Karpas-422 (cell line): Measurements from ENCODE around the gene SV2B. TPM values are rescaled to one million over a fixed set of nuclear protein-coding genes. Genes with fewer than 3 reads are reported as not detected.

Experiments used
- DNase-seq: peaks from one replicate; pipeline ENCODE4 v3.0.0-alpha.2; 2015
- H2AFZ ChIP-seq: fragments of 200-600 bp; sonication (generic); 2 replicates; pipeline ENCODE4 v1.6.1; 2014; ENCODE audit warnings: antibody characterized with exemption, low read length, mixed read lengths
- H3K27ac ChIP-seq: fragments of 200-600 bp; sonication (generic); 2 replicates; pipeline ENCODE4 v1.5.1; 2014; ENCODE audit warnings: mild to moderate bottlenecking, low read length, moderate library complexity
- H3K27me3 ChIP-seq: fragments of 200-600 bp; sonication (generic); 2 replicates; pipeline ENCODE4 v1.6.1; 2014; ENCODE audit warnings: low read length, mixed read lengths
- H3K36me3 ChIP-seq: fragments of 200-600 bp; sonication (generic); 2 replicates; pipeline ENCODE4 v1.6.1; 2014; ENCODE audit warnings: low read length, mixed read lengths; ENCODE audit not compliant: insufficient read depth
- H3K4me1 ChIP-seq: fragments of 200-600 bp; sonication (generic); 2 replicates; pipeline ENCODE4 v1.6.1; 2014; ENCODE audit warnings: mild to moderate bottlenecking, low read length, mixed read lengths
- H3K4me2 ChIP-seq: fragments of 200-600 bp; sonication (generic); 2 replicates; pipeline ENCODE4 v1.6.1; 2014; ENCODE audit warnings: low read length, low read depth, mild to moderate bottlenecking; ENCODE audit not compliant: poor library complexity, severe bottlenecking
- H3K4me3 ChIP-seq: fragments of 200-600 bp; sonication (generic); 2 replicates; pipeline ENCODE4 v1.5.1; 2014; ENCODE audit warnings: mild to moderate bottlenecking, antibody characterized with exemption, low read length, mixed read lengths
- H3K79me2 ChIP-seq: fragments of 200-600 bp; sonication (generic); 2 replicates; pipeline ENCODE4 v1.6.1; 2014; ENCODE audit warnings: mild to moderate bottlenecking, low read length, mixed read lengths
- H3K9ac ChIP-seq: fragments of 200-600 bp; sonication (generic); 2 replicates; pipeline ENCODE4 v1.6.0; 2014; ENCODE audit warnings: low read length
- H3K9me2 ChIP-seq: fragments of 200-600 bp; sonication (generic), shearing (Covaris generic); replicated peaks from 2 replicates; pipeline ENCODE4 v1.6.0; 2014; ENCODE audit warnings: mild to moderate bottlenecking, low read length, moderate library complexity; ENCODE audit not compliant: insufficient read depth
- H3K9me3 ChIP-seq: fragments of 300-700, 200-600 bp; sonication (generic); 2 replicates; pipeline ENCODE4 v1.6.1; 2014; ENCODE audit warnings: low read length, mixed read lengths
- H4K20me1 ChIP-seq: fragments of 200-600 bp; sonication (generic); 2 replicates; pipeline ENCODE4 v1.6.1; 2014; ENCODE audit warnings: mild to moderate bottlenecking, antibody characterized with exemption, low read length, low read depth; ENCODE audit not compliant: insufficient read depth
- total RNA-seq: library from RNA; depleted of rRNA; stranded (reverse); fragments of >200 nt; shearing (Covaris generic); gene quantifications from 2 replicates; pipeline ENCODE4 v1.2.3, GENCODE V29; 2014; ENCODE audit warnings: low replicate concordance

Gene SV2B
- total RNA-seq, 1 experiment from 2014 or later: 0.26 TPM

DNA sequence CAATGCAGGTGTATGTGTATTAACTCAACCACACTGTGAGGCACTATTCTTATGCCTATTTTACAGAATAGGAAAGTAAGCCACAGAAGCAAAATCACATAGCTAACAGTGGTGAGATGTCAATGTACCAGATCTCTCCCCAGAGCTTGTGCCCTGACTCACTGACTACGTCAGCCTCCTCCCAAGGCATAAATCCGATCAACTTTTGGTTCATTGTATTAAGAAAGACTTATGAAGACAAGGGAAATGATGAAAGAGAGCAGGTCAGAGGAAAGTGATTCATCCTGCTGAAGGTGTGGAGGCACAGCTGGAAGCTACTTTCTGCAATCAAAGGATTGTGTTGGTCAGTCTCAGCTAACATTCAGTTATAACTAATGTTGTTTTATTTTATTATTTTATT, 33.0 kb upstream of the SV2B start:
- Histone ChIP-seq H3K9me3 (no peaks in the 10 kb centered on the region), H3K4me3 (no peak overlapping the region), H2AFZ (no peak overlapping the region), H3K4me2 (no peak overlapping the region), H3K27ac (no peak overlapping the region), H3K27me3 (no peaks in the 10 kb centered on the region), H3K79me2 (no peaks in the 10 kb centered on the region), H3K9me2 (no peaks in the 10 kb centered on the region), H3K9ac (no peak overlapping the region), H4K20me1 (no peaks in the 10 kb centered on the region), H3K4me1 (no peaks in the 10 kb centered on the region), H3K36me3 (no peaks in the 10 kb centered on the region)
- DNase-seq: no peak

GRCh38 chr15:91068436-91068835, 31.6 kb upstream of the SV2B start:
- H3K27ac ChIP-seq: no peak overlapping the region
- H3K27me3 ChIP-seq: no peaks in the 10 kb centered on the region
- no peak for DNase-seq
- H4K20me1 ChIP-seq: no peaks in the 10 kb centered on the region
- H3K79me2 ChIP-seq: no peaks in the 10 kb centered on the region
- no peaks in the 10 kb centered on the region for H3K36me3 ChIP-seq
- H3K4me1 ChIP-seq: no peaks in the 10 kb centered on the region
- H3K9ac ChIP-seq: no peak overlapping the region
- no peak overlapping the region for H2AFZ ChIP-seq
- no peak overlapping the region for H3K4me2 ChIP-seq
- no peaks in the 10 kb centered on the region for H3K9me2 ChIP-seq
- H3K4me3 ChIP-seq: no peak overlapping the region
- no peaks in the 10 kb centered on the region for H3K9me3 ChIP-seq

GRCh38 chr15:91068966-91069365, 31.1 kb upstream of the SV2B start:
- H3K79me2 ChIP-seq: no peaks in the 10 kb centered on the region
- H3K9me3 ChIP-seq: no peaks in the 10 kb centered on the region
- H3K4me3 ChIP-seq: no peak overlapping the region
- H3K9ac ChIP-seq: no peak overlapping the region
- H3K36me3 ChIP-seq: no peaks in the 10 kb centered on the region
- H3K4me1 ChIP-seq: no peaks in the 10 kb centered on the region
- 0 out of 2 replicates have a peak, but pooled peaks cover 3% of the 10 kb centered on the region for H3K27me3 ChIP-seq
- H3K9me2 ChIP-seq: no peaks in the 10 kb centered on the region
- no peak overlapping the region for H2AFZ ChIP-seq
- DNase-seq: no peak
- no peak overlapping the region for H3K4me2 ChIP-seq
- no peak overlapping the region for H3K27ac ChIP-seq
- no peaks in the 10 kb centered on the region for H4K20me1 ChIP-seq

DNA sequence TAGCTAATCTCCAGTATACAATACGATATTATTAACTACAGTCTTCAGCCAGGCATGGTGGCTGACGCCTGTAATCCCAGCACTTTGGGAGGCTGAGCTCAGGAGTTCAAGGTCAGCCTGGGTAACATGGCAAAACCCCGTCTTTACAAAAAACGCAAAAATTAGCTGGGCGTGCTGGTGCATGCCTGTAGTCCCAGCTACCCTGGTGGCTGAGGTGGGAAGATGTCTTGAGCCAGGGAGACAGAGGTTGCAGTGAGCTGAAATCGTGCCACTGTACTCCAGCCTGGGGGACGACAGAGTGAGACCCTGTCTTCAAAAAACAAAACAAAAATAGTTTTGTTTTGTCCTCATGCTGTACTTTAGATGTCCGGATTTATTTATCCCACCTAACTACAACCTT, 29.2 kb upstream of the SV2B start:
- DNase-seq: no peak
- Histone ChIP-seq H3K79me2 (no peaks in the 10 kb centered on the region), H3K9ac (no peak overlapping the region), H3K4me1 (no peaks in the 10 kb centered on the region), H3K4me3 (no peak overlapping the region), H3K9me2 (no peaks in the 10 kb centered on the region), H3K9me3 (no peaks in the 10 kb centered on the region), H3K27ac (no peak overlapping the region), H3K4me2 (no peak overlapping the region), H2AFZ (no peak overlapping the region), H3K36me3 (no peaks in the 10 kb centered on the region), H4K20me1 (no peaks in the 10 kb centered on the region), H3K27me3 (0 out of 2 replicates have a peak, but pooled peaks cover 3% of the 10 kb centered on the region)

GRCh38 chr15:91072161-91072560, 27.9 kb upstream of the SV2B start:
- H3K4me3 ChIP-seq: no peak overlapping the region

DNA sequence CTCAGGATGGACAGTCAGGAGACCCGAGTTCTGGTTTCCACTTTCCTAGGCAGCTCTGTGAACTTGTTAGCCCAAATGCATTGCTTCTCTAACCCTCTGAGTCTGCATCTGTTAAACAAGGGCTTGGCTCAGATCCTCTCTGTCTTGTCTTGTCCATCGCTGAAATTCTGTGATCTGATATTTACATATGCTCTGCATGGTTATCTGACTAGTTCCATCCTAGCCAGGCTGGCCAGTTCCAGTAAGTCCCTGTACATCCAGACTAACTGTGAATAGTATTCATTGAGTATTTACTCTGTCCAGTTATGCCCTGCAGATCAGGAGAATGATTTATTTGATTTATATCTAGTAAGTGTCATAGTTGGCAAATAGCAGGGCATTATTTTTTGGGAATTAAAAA, 27.0 kb upstream of the SV2B start:
- H4K20me1 ChIP-seq: no peaks in the 10 kb centered on the region
- no peaks in the 10 kb centered on the region for H3K4me1 ChIP-seq
- H3K9me3 ChIP-seq: no peaks in the 10 kb centered on the region
- no peak overlapping the region for H3K4me2 ChIP-seq
- no peak for DNase-seq
- H3K9ac ChIP-seq: no peak overlapping the region
- 0 out of 2 replicates have a peak, but pooled peaks cover 3% of the 10 kb centered on the region for H3K27me3 ChIP-seq
- H3K4me3 ChIP-seq: no peak overlapping the region
- H3K36me3 ChIP-seq: no peaks in the 10 kb centered on the region
- no peaks in the 10 kb centered on the region for H3K79me2 ChIP-seq
- H3K9me2 ChIP-seq: no peaks in the 10 kb centered on the region
- no peak overlapping the region for H3K27ac ChIP-seq
- no peak overlapping the region for H2AFZ ChIP-seq

More at GRCh38 chr15:91072161-91072560, 27.9 kb upstream of the SV2B start:
- Histone ChIP-seq H2AFZ (no peak overlapping the region), H3K79me2 (no peaks in the 10 kb centered on the region), H3K9me3 (no peaks in the 10 kb centered on the region), H4K20me1 (no peaks in the 10 kb centered on the region), H3K9ac (no peak overlapping the region), H3K4me2 (no peak overlapping the region), H3K27ac (no peak overlapping the region), H3K4me1 (no peaks in the 10 kb centered on the region), H3K9me2 (no peaks in the 10 kb centered on the region), H3K36me3 (no peaks in the 10 kb centered on the region), H3K27me3 (0 out of 2 replicates have a peak, but pooled peaks cover 3% of the 10 kb centered on the region)
- no peak for DNase-seq

DNA sequence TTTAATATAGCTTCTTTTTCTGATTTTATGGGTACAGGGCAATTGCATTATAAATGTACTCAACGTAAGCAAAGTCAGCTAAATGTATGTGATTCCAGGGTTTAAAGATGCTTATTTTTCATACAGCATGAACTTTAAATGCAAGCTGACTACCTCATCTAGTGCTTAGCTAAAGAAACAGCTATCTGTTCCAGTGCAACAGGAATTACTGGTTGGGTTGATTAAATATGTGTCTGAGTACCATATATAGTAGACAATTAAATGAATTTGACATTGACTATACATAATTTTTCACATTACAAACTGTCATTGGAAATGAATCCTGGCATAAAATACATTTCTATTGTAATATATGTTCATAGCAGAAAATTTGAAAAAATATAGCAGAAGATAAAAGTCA, 26.3 kb upstream of the SV2B start:
- no peaks in the 10 kb centered on the region for H3K79me2 ChIP-seq
- no peak overlapping the region for H2AFZ ChIP-seq
- no peaks in the 10 kb centered on the region for H3K9me2 ChIP-seq
- H4K20me1 ChIP-seq: no peaks in the 10 kb centered on the region
- H3K4me3 ChIP-seq: no peak overlapping the region
- H3K36me3 ChIP-seq: no peaks in the 10 kb centered on the region
- no peaks in the 10 kb centered on the region for H3K9me3 ChIP-seq
- H3K4me2 ChIP-seq: no peak overlapping the region
- H3K4me1 ChIP-seq: no peaks in the 10 kb centered on the region
- H3K27me3 ChIP-seq: 0 out of 2 replicates have a peak, but pooled peaks cover 3% of the 10 kb centered on the region
- H3K27ac ChIP-seq: no peak overlapping the region
- no peak for DNase-seq
- no peak overlapping the region for H3K9ac ChIP-seq

GRCh38 chr15:91075739-91076138, 24.3 kb upstream of the SV2B start:
- Histone ChIP-seq H3K27ac (no peak overlapping the region), H3K9ac (no peak overlapping the region), H3K36me3 (no peaks in the 10 kb centered on the region), H3K4me2 (no peak overlapping the region), H3K9me2 (no peaks in the 10 kb centered on the region), H3K4me3 (no peak overlapping the region), H3K4me1 (no peaks in the 10 kb centered on the region), H3K79me2 (no peaks in the 10 kb centered on the region), H4K20me1 (no peaks in the 10 kb centered on the region), H2AFZ (no peak overlapping the region), H3K9me3 (no peaks in the 10 kb centered on the region), H3K27me3 (0 out of 2 replicates have a peak, but pooled peaks cover 3% of the 10 kb centered on the region)
- DNase-seq: no peak

- no peak overlapping the region for H3K9ac ChIP-seq
- H2AFZ ChIP-seq: no peak overlapping the region
- no peaks in the 10 kb centered on the region for H3K9me3 ChIP-seq
- no peaks in the 10 kb centered on the region for H4K20me1 ChIP-seq
- no peak overlapping the region for H3K27ac ChIP-seq
- no peaks in the 10 kb centered on the region for H3K36me3 ChIP-seq
- no peaks in the 10 kb centered on the region for H3K4me1 ChIP-seq
- no peaks in the 10 kb centered on the region for H3K9me2 ChIP-seq
- H3K79me2 ChIP-seq: no peaks in the 10 kb centered on the region
- H3K4me3 ChIP-seq: no peak overlapping the region
- H3K27me3 ChIP-seq: 0 out of 2 replicates have a peak, but pooled peaks cover 3% of the 10 kb centered on the region
- DNase-seq: no peak
- no peak overlapping the region for H3K4me2 ChIP-seq
These were observed 23.0 kb upstream of the SV2B start for GRCh38 chr15:91077029-91077428.
